Activated CD8-positive, alpha-beta memory T cell treated with anti-CD3 and anti-CD28 coated beads for 4 hours (primary cell): Measurements from ENCODE around the gene TRAPPC8.
A peak's percentile ranks its signal among the peaks of the same experiment; 100 is the strongest.
"Not testable (repeated sequence)": the region's sequence is repeated elsewhere in the genome, so short reads cannot be mapped to it uniquely, and the experiment has no call there.

Source experiments
- DNase-seq, 2 donors: peaks; one replicate each; pipeline ENCODE4 v3.0.0-alpha.2; 2020; ENCODE audit warnings: low read depth in 2 of 2

The TRAPPC8 gene

GRCh38 chr18:31942999-31943877 is at the start of gene TRAPPC8:
TRAPPC8 (minus strand) TSS chr18:31943128; CDS start chr18:31942764, 364 bp downstream.
- DNase-seq = peak; percentile 78 to 82

GRCh38 chr18:31990823-31991222 is 47.9 kb upstream of the TRAPPC8 start:
- DNase-seq = no peak

GRCh38 chr18:31983976-31984375 is 41.0 kb upstream of the TRAPPC8 start:
- DNase-seq = no peak

DNA sequence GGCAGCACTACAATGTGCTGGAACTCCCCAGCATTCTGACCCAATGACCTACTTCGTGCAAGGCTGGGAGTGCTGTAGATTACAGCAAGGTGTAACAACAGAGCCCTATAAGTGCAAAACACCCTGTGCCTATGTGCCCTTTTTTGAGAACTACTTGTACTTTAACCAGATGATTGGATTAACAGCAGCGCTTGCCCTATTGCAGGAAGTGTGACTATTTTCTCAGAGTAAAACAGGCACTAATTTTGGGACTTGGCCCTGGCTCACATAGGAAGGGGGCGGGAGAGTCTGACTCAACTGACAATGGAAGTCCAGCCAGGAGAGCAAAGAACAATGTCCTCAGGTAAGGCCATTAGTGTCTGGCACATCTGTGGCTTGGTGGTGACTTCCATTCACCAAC is 40.1 kb upstream of the TRAPPC8 start:
- no peak for DNase-seq

DNA sequence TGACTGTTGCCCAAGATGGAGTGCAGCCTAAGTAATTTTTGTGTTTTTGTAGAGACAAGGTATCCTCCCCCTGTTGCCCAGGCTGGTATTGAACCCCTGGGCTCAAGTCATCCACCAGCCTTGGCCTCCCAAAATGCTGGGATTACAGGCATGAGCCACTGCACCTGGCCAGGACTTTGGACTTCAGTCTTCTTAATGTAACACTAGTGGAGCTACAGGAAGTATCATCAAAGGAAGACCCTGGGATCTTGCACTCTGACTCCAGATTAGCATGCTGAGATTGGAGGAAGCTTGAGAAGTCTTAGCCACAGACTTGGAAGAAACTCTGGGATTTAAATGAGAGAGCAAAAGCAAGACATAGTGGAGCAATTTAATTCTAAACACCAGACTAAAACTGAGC is 37.9 kb upstream of the TRAPPC8 start:
- no peak for DNase-seq

GRCh38 chr18:31979714-31980113 is 36.8 kb upstream of the TRAPPC8 start:
- no peak for DNase-seq

DNA sequence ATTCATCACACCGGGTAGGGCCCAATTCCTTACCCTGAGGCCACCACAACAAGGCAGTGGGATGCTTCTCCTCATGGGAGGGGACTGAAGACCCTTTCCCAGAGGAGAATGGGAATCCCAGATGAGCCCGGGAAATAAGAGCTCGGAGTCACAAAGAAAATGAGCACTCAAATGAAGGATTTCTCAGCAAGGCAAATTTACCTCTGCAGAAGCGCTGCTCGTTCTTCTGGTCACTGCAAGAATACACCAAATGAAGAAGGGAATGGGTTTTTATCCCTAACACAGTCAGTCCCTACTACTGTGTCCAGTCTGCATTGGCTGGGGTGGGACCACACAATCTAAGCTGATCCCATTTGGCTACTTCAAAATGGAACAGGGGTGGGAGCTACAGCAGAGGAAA is 35.7 kb upstream of the TRAPPC8 start:
- DNase-seq = no peak

DNA sequence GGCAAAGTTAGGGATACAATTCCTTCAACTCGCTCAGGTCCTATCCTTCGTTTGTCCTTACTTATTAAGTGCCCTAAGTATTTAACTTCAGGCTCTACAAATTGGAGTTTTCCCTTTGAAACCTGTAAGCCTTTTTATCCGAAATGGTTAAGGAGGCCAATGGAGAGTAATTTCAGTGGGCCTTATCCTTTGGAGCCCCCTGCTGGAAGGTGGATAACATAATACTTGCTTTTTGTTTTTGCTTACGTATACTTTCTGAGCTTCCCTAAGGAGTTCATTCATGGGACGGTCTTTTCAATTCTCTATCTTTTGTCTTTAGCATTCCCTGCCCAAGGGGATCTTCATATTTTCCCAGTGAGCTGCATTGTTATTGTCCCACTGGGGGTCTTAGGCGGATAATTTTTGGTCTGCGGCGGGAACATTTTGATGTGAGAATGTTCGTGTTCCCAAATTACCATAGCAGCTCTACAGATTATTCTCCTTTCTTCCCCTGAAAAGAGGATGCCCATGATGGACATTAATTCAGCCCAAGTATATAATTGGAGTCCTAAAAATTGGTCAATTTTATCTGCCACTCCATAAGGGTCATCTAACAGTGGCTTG is 34.4 kb upstream of the TRAPPC8 start:
- no peak for DNase-seq

- no peak for DNase-seq
These were observed 33.3 kb upstream of the TRAPPC8 start for GRCh38 chr18:31976242-31976641.

- no peak for DNase-seq
These were observed 31.1 kb upstream of the TRAPPC8 start for GRCh38 chr18:31973929-31974546.

GRCh38 chr18:31970617-31971016 is 27.7 kb upstream of the TRAPPC8 start:
- no peak for DNase-seq

DNA sequence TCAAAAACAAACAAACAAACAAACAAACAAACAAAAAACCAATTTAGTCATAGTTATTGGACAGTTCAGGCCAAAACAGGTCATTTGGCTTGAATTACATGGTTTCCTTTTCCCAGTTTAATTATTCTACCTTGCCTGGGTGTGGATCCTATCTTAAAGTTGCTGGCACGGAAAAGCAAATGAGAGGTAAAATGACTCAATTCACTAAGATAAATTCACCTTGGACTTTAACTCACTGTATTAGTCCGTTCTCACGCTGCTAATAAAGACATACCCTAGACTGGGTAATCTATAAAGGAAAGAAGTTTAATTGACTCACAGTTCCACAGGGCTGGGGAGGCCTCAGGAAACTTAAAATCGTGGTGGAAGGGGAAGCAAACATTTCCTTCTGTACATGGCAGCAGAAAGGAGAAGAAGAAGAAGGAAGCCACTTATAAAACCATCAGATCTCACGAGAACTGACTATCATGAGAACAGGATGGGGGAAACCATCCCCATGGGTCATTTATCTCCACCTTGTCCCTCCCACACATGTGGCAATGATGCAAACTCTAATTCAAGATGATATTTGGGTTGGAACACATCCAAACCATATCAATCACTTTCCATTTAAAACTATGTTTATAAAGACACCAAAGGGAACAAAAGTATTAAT is 22.5 kb upstream of the TRAPPC8 start:
- DNase-seq = no peak

DNA sequence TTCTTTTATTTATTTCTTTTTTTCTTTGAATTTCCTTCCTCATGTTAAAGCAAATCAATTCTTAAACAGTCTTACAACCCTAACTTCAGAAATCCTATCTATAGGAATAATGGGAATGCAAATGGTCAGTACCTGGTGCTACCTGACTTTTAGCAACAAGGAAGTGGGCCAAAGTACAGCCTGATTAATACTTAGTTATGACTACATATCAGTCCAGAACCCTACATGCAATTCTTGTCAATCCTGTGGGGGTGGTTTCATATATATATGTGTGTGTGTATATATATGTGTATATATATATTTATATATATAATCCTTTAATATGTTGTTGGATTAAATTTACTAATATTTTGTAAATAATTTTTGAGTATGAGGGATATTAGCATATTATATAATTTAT is 14.8 kb upstream of the TRAPPC8 start:
- DNase-seq = no peak

GRCh38 chr18:31954349-31954748 is 11.4 kb upstream of the TRAPPC8 start:
- no peak for DNase-seq

- not testable (repeated sequence) for DNase-seq
These were observed 10.8 kb upstream of the TRAPPC8 start for GRCh38 chr18:31953699-31954098.

GRCh38 chr18:31952223-31952622 is 9.3 kb upstream of the TRAPPC8 start:
- no peak for DNase-seq

GRCh38 chr18:31950583-31950982 is 7.7 kb upstream of the TRAPPC8 start:
- DNase-seq = no peak

GRCh38 chr18:31948349-31948748 is 5.4 kb upstream of the TRAPPC8 start:
- not testable (repeated sequence) for DNase-seq

DNA sequence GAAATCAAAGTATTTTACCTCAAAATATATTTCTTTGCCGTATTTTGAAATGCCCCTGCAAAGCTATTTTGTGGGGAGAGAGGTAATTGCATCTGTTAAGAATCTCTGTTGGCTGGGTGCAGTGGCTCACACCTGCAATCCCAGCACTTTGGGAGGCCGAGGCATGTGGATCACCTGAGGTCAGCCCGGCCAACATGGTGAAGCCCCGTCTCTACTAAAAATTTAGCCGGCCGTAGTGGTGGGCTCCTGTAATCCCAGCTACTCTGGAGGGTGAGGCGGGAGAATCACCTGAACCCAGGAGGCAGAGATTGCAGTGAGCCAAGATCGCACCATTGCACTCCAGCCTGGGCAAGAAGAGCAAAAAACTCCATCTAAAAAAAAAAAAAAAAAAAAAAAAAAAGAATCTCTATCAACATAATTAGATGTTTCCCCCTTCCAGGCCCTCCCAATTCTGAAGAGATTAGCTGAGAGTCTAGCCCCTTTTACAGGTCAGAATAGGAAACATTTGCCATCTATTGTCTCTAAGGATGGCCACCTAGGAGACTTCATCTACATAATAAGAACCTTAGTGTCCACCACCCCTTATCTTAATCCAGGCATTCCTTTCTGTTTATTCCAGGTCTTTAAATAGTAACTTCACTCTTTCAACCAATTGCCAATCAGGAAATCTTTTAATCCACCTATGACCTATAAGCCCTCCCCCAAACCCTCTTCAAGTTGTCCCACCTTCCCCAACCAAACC is 3.5 kb upstream of the TRAPPC8 start:
- no peak for DNase-seq

GRCh38 chr18:31943878-31944816 is 1.2 kb upstream of the TRAPPC8 start:
- DNase-seq = no peak
